Gastroesophageal sphincter (tissue), 3 donors: ENCODE measurements around the gene CTNS.

ENCODE experiments used
- POLR2A ChIP-seq, 2 donors: fragments of 450-650 bp; IDR thresholded peaks; one replicate each; pipeline ENCODE4 v1.6.1; 2017; ENCODE audit warnings: antibody characterized with exemption in 2 of 2, mild to moderate bottlenecking in 2 of 2, moderate library complexity in 1 of 2
- TF ChIP-seq, protein P1 (sequence below), 4 experiments: fragments of 200-600 bp in 2 of 4; fragments of 450-650 bp in 2 of 4; sonication (generic) in 1 of 4; IDR thresholded peaks; one replicate each; pipeline ENCODE4 v1.5.1; 2017 to 2019; ENCODE audit warnings: antibody characterized with exemption in 4 of 4, mild to moderate bottlenecking in 2 of 4, moderate library complexity in 2 of 4

DNA sequence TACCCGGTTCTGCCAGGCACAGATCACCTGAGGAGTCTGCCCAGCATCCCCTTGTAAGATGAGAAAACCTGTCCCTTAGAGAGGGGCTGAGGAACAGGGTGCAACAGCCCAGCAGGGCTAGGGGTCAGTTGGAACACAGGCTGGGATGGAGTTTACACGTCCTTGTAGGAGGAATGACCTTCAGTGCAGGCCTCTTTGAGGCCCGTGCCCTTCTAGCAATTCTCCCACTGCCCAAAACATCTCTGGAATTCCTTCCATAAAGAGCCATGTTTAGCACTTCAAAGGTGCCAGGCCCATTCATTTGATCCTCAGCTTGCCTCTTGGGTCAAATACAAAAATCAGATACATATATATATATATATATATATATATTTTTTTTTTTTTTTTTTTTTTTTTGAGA, 4.5 kb downstream of the CTNS start:
- TF ChIP-seq, protein P1, sequence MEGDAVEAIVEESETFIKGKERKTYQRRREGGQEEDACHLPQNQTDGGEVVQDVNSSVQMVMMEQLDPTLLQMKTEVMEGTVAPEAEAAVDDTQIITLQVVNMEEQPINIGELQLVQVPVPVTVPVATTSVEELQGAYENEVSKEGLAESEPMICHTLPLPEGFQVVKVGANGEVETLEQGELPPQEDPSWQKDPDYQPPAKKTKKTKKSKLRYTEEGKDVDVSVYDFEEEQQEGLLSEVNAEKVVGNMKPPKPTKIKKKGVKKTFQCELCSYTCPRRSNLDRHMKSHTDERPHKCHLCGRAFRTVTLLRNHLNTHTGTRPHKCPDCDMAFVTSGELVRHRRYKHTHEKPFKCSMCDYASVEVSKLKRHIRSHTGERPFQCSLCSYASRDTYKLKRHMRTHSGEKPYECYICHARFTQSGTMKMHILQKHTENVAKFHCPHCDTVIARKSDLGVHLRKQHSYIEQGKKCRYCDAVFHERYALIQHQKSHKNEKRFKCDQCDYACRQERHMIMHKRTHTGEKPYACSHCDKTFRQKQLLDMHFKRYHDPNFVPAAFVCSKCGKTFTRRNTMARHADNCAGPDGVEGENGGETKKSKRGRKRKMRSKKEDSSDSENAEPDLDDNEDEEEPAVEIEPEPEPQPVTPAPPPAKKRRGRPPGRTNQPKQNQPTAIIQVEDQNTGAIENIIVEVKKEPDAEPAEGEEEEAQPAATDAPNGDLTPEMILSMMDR (IDR thresholded peaks at IDR 0.05) = no peak
- no peak for TF ChIP-seq POLR2A (IDR thresholded peaks at IDR 0.05)
